Smooth muscle cell (in vitro differentiated cells): Measurements from ENCODE around the gene SESTD1. TPM values are rescaled to one million over a fixed set of nuclear protein-coding genes. Genes with fewer than 3 reads are reported as not detected.

ENCODE experiments used
- DNase-seq: peaks from one replicate; lab custom pipeline; 2025; ENCODE audit not compliant: unreplicated experiment; lab: John Stamatoyannopoulos, UW
- H2AFZ ChIP-seq: fragments of 200-600 bp; sonication (generic); 2 replicates; pipeline ENCODE4 v1.6.0; 2016; ENCODE audit warnings: antibody characterized with exemption, low read depth, mild to moderate bottlenecking
- H3F3A ChIP-seq: fragments of 200-600 bp; sonication (generic); 2 replicates; pipeline ENCODE4 v1.6.0; 2017; ENCODE audit warnings: antibody characterized with exemption, low read depth
- H3K27ac ChIP-seq: fragments of 200-600 bp; sonication (generic); 2 replicates; pipeline ENCODE4 v1.5.1; 2016; ENCODE audit warnings: low read depth, mild to moderate bottlenecking
- H3K27me3 ChIP-seq: fragments of 200-600 bp; sonication (generic); 2 replicates; pipeline ENCODE4 v1.6.1; 2016; ENCODE audit warnings: low read depth, mild to moderate bottlenecking
- H3K36me3 ChIP-seq: fragments of 200-600 bp; sonication (generic); 2 replicates; pipeline ENCODE4 v1.5.1; 2016; ENCODE audit warnings: low read depth
- H3K4me1 ChIP-seq: fragments of 200-600 bp; sonication (generic); 2 replicates; pipeline ENCODE4 v1.5.1; 2016; ENCODE audit warnings: low read depth
- H3K4me2 ChIP-seq: fragments of 200-600 bp; sonication (generic); 2 replicates; pipeline ENCODE4 v1.6.0; 2016; ENCODE audit warnings: mild to moderate bottlenecking
- H3K4me3 ChIP-seq: fragments of 200-600 bp; sonication (generic); 2 replicates; pipeline ENCODE4 v1.5.1; 2016; ENCODE audit warnings: mild to moderate bottlenecking
- H3K79me2 ChIP-seq: fragments of 200-600 bp; sonication (generic); 2 replicates; pipeline ENCODE4 v1.6.0; 2016; ENCODE audit warnings: low read depth, mild to moderate bottlenecking
- H3K9ac ChIP-seq: fragments of 200-600 bp; sonication (generic); 2 replicates; pipeline ENCODE4 v1.6.0; 2016; ENCODE audit warnings: low read depth
- H3K9me3 ChIP-seq: fragments of 200-600 bp; sonication (generic); replicated peaks from 2 replicates; pipeline ENCODE4 v1.5.1; 2016; ENCODE audit warnings: low read depth
- H4K20me1 ChIP-seq: fragments of 200-600 bp; sonication (generic); 2 replicates; pipeline ENCODE4 v1.6.0; 2016; ENCODE audit warnings: low read depth
- CTCF ChIP-seq: fragments of 200-600 bp; sonication (generic); IDR thresholded peaks from 2 replicates; pipeline ENCODE4 v1.5.1; 2017; ENCODE audit warnings: borderline replicate concordance, mild to moderate bottlenecking, antibody characterized with exemption; ENCODE audit not compliant: insufficient read depth, poor library complexity, severe bottlenecking
- WGBS: methylation state at CpG from one replicate; pipeline ENCODE4 v1.1.7; 2016; ENCODE audit warnings: low lambda C conversion rate; 5-methylcytosine and 5-hydroxymethylcytosine counted together
- polyA plus RNA-seq: library from polyadenylated mRNA; unstranded; fragments of >200 nt; fragmentation: Nextera tagmentation; extraction: Ambion mirVana; gene quantifications from 2 replicates; pipeline ENCODE4 v1.2.1, GENCODE V29; 2016
- total RNA-seq: library from RNA; depleted of rRNA; stranded (reverse); fragments of >200 nt; gene quantifications from 2 replicates; pipeline ENCODE4 v1.2.3, GENCODE V29; 2014

SESTD1 gene
- total and polyA plus RNA-seq, 2 experiments from 2014 or later = 29.1 to 82.3 TPM

DNA sequence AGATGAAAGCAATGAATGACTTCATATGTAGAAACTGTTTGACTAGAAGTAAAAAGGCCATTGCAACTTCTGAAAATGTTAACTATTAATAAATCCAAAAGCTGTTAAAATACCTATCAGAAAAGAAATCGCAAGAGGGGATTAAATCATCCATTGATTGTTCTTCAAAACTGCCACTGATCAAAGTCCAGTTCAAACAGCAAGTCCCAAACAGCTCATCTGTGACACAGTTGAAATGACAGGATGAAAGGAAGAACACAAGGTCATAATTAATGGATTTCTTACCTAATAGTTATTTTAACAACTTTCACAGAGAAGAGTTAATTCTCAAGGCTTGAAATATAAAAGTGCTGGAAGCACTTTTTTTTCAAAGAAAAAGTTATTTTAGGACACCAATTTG lies 90.4 kb downstream of the SESTD1 start:
- Histone ChIP-seq H2AFZ (no peak overlapping the region), H3F3A (no peaks in the 10 kb centered on the region), H3K9ac (no peak overlapping the region), H3K27me3 (no peaks in the 10 kb centered on the region), H3K27ac (no peak overlapping the region), H4K20me1 (peaks cover 11% of the 10 kb centered on the region), H3K4me1 (no peaks in the 10 kb centered on the region), H3K36me3 (no peaks in the 10 kb centered on the region), H3K4me2 (no peak overlapping the region), H3K79me2 (peaks cover 5% of the 10 kb centered on the region), H3K9me3 (no peaks in the 10 kb centered on the region), H3K4me3 (no peak overlapping the region)
- WGBS = 97% methylated on average over 1 of the region's 1 CpG
- TF ChIP-seq CTCF = no peak
- no peak for DNase-seq

GRCh38 chr2:179172894-179173293 lies 91.7 kb downstream of the SESTD1 start:
- no peak overlapping the region for H2AFZ ChIP-seq
- H3K4me1 ChIP-seq = no peaks in the 10 kb centered on the region
- H3K79me2 ChIP-seq = peaks cover 5% of the 10 kb centered on the region
- no peaks in the 10 kb centered on the region for H3K9me3 ChIP-seq
- no peak overlapping the region for H3K4me2 ChIP-seq
- no peak overlapping the region for H3K27ac ChIP-seq
- no peak overlapping the region for H3K9ac ChIP-seq
- no peak overlapping the region for H3K4me3 ChIP-seq
- 97% methylated on average over 2 of the region's 2 CpGs for WGBS
- H3K27me3 ChIP-seq = no peaks in the 10 kb centered on the region
- no peak for TF ChIP-seq CTCF
- DNase-seq = no peak
- peaks cover 11% of the 10 kb centered on the region for H4K20me1 ChIP-seq
- H3F3A ChIP-seq = no peaks in the 10 kb centered on the region
- peaks cover 7% of the 10 kb centered on the region for H3K36me3 ChIP-seq

- H3K27me3 ChIP-seq = no peaks in the 10 kb centered on the region
- H3K79me2 ChIP-seq = peaks cover 5% of the 10 kb centered on the region
- no peaks in the 10 kb centered on the region for H3K9me3 ChIP-seq
- WGBS = 95% methylated on average over 1 of the region's 1 CpG
- no peak for DNase-seq
- peaks cover 15% of the 10 kb centered on the region for H4K20me1 ChIP-seq
- H2AFZ ChIP-seq = no peak overlapping the region
- no peaks in the 10 kb centered on the region for H3F3A ChIP-seq
- H3K4me3 ChIP-seq = no peak overlapping the region
- no peaks in the 10 kb centered on the region for H3K4me1 ChIP-seq
- no peak overlapping the region for H3K27ac ChIP-seq
- H3K4me2 ChIP-seq = no peak overlapping the region
- no peak overlapping the region for H3K9ac ChIP-seq
- H3K36me3 ChIP-seq = peaks cover 7% of the 10 kb centered on the region
- no peak for TF ChIP-seq CTCF
These were observed 93.3 kb downstream of the SESTD1 start for GRCh38 chr2:179171371-179171770.

DNA sequence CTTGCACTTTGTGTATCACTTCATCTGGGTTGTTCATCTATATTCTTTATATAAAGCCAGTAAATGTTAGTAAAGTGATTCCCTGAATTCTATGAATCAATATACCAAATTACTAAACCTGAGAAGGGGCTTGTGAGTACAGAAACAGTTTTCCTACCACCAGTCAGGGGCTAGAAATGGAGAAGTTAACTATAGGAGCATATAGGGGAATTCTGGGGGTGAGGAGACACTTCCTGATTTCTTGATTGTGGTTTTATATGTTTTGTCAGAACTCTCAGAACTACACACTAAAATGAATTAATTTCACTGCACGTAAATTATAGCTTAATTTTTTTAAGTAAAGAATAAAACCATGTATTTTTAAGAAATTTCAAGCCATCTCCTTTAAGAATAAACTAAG lies 93.7 kb downstream of the SESTD1 start:
- no peak for TF ChIP-seq CTCF
- Histone ChIP-seq H3K27ac (no peak overlapping the region), H3K4me2 (no peak overlapping the region), H3K36me3 (peaks cover 7% of the 10 kb centered on the region), H3F3A (no peaks in the 10 kb centered on the region), H3K4me1 (no peaks in the 10 kb centered on the region), H3K9me3 (no peaks in the 10 kb centered on the region), H3K79me2 (peaks cover 5% of the 10 kb centered on the region), H4K20me1 (peaks cover 20% of the 10 kb centered on the region), H3K9ac (no peak overlapping the region), H2AFZ (no peak overlapping the region), H3K4me3 (no peak overlapping the region), H3K27me3 (no peaks in the 10 kb centered on the region)
- WGBS = 100% methylated on average over 1 of the region's 1 CpG
- DNase-seq = no peak
